Effector CD8-positive, alpha-beta T cell (primary cell): ENCODE data around the gene ZP2.

Source experiments
- DNase-seq: peaks from one replicate; lab custom pipeline; 2025; lab: John Stamatoyannopoulos, UW

ZP2 gene

DNA sequence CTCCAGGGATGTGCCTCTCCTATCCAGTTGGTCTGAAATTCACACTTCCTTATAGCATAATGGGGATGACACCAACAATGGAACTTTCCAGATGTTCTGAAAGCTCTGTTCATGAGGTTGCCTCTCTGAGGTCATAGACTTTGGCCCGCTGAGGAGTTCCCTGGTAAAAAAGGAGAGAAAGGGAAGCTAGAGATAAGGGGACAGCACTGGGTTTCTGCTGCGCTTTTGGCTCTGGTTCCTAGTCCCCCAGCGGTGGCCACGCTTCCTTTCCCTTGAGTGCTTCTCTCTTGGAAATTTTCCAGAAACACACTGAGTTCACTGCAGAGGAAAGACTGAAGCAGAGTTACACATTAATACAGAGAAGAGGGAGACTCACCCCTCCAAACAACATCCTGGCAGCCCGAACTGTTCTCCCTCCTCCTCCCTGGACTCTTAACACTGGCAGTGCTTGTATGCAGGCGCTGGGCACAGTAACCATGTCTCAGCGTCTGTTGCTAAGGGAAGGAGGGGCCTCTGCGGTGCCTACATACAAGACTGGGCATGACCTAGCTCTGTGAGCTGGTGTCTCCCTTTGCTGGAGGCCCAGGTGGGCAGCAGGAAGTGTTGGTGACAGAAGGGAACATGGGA, 60.9 kb downstream of the ZP2 start, which contains the start of gene DNAH3:
DNAH3 (minus strand) TSS at position 472 of the 627 bp plus-strand sequence. CDS start 527 bp downstream, outside the sequence.
- no peak for DNase-seq
